Mesenteric fat pad (tissue), 1 donor: ENCODE data around the gene ALKAL2. TPM values are rescaled to one million over a fixed set of nuclear protein-coding genes. Genes with fewer than 3 reads are reported as not detected.
A peak's percentile ranks its signal among the peaks of the same experiment; 100 is the strongest.

Experiments
- DNase-seq: peaks from one replicate; pipeline ENCODE4 v3.0.0-alpha.2; 2020; ENCODE audit warnings: low spot score
- total RNA-seq: library from RNA; stranded (reverse); fragmentation: NEBNext Ultra II Directional; extraction: Animal tissue kit (Norgen Biotek cat#: 25700); gene quantifications from one replicate; pipeline ENCODE4 v1.2.1, GENCODE V29; 2021
- donor health status: DM: yes; HTN: yes; CAD: no.

ALKAL2 gene
- total RNA-seq, 1 donor from 2014 or later: 5.7 TPM

- no peak for DNase-seq
These were observed 16.0 kb downstream of the ALKAL2 start for GRCh38 chr2:271917-272316.

DNA sequence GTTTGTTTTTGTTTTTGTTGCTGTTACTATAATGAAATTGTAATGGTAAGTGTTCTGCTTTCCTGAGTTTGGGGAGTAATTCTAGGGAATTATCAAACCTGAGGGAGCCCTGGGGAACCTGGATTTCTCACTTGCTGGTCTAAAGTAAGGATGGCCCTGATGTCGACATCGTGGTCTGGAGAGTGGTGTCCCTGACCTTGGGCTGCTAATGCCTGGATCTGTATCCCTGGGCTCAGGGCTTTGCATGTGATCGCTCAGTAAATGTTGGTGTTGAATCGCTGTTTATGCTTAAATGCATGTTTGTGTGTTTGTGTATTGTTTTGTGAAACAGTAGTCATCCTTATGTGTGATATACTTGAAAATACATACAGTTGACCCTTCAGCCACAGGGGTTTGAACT is 17.0 kb downstream of the ALKAL2 start:
- no peak for DNase-seq

DNA sequence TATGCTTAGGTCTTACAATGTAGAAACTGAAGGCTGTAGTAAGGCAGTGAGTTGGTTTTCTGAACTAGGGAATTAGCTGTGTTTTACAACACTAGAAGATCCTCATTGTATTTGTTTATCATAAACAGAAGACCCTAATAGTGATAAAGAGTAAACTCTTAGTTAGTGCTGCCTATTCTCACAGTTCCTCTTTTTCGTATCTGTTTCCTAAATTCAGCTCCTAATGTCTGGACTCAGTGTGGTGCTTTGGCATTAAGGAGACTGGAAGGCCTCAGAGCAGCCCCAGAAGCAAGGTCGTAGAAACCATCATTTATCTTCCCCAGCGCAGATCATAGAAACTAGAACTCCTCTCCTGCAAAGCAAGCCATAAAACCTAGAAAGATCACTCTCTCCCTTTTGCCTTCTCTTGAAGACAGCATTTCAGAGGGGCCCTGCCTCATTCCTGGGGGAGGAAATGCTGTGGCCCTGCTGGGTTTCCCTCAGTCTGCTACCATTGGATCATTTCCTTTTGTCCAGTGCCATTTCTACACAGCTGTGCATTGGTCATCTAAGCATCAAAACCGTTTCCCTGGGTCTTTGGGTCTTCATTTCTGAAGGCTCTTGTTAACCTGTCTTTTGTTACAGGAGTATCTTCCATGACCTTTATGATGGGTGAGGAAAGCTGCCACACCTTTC is 18.4 kb downstream of the ALKAL2 start:
- no peak for DNase-seq

GRCh38 chr2:268323-268722 is 19.6 kb downstream of the ALKAL2 start:
- no peak for DNase-seq

GRCh38 chr2:264493-265468 is 23.1 kb downstream of the ALKAL2 start, which contains the start of gene ACP1:
TSS of gene ACP1 (plus strand) at chr2:264947. CDS start at chr2:264965, 18 bp downstream.
- DNase-seq: peak; percentile 98

GRCh38 chr2:263774-264492 is 24.0 kb downstream of the ALKAL2 start, which contains the start of gene SH3YL1:
TSS of gene SH3YL1 (minus strand) at chr2:264032. CDS start at chr2:263984, 48 bp downstream.
- no peak for DNase-seq

DNA sequence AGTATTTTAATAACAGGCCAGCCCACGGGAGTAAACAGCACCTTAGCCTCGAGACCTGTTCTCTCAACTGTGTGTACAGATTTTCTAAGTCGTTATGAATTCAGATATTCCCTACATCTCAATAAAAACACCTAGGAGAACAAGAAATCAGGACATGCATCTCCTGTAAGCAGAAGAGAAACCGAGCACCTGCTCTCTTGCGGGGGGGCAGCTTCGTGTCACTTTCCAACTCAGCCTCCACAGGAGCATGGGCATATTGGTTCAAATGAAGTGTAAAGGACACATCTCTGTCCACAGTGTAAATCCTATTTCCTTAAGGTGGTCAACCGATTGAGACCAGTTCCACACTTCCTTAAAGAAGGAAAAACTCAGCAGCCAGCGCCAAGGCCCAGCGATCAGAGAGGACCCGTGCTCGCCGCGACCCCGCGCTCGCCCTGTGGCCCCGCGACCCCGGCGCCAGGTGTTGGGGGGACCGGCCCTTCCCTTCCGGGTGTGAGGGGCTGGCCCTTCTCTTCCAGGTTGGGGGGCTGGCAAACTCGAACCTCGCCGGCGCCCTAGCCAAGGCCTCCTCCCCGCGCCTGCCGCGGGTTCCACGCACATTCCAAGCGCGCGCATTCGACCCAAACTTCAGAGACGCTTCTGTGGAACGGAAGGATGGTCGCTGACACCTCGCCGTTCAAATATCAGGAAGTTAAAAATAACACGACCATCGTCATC is 24.7 kb downstream of the ALKAL2 start:
- no peak for DNase-seq

DNA sequence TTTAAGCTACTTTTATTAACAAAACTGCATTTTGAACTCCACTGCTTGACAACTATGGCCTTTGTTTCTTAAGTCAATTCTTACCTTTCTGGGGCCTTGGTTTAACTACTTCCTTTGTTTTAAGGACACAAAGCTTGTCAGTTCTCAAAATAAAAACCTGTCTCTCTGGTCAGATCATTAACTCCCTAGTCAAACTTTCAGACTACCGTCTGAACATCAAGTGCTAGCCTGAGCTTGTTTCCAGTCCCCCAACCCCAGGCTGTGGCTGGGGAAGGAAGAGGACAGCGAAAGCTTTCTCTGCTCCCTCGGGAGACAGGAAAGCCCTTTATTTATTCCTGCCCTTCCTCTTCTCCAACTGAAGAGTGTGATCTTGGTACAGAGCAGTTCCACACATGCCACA is 25.8 kb downstream of the ALKAL2 start:
- no peak for DNase-seq

GRCh38 chr2:260507-261161 is 27.3 kb downstream of the ALKAL2 start:
- no peak for DNase-seq

- DNase-seq: no peak
These were observed 28.0 kb downstream of the ALKAL2 start for GRCh38 chr2:259789-260331.

GRCh38 chr2:258933-259332 is 29.0 kb downstream of the ALKAL2 start:
- DNase-seq: no peak

- DNase-seq: no peak
These were observed 30.0 kb downstream of the ALKAL2 start for GRCh38 chr2:257842-258241.

DNA sequence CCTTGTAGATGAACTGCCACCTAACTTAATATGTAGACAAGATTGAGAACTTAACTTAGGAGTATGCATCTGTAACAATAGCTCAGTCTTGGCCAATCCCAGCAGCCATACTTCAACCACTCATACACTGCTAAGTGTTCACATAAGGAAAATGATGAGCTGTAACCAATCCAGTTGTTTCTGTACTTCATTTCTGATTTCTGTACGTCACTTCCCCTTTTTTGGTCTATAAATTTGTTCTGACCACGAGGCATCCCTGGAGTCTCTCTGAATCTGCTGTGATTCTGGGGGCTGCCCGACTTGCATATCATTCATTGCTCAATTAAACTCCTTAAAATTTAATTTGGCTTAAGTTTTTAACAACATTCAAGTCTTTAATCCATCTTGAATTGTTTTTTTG is 30.5 kb downstream of the ALKAL2 start:
- DNase-seq: no peak

DNA sequence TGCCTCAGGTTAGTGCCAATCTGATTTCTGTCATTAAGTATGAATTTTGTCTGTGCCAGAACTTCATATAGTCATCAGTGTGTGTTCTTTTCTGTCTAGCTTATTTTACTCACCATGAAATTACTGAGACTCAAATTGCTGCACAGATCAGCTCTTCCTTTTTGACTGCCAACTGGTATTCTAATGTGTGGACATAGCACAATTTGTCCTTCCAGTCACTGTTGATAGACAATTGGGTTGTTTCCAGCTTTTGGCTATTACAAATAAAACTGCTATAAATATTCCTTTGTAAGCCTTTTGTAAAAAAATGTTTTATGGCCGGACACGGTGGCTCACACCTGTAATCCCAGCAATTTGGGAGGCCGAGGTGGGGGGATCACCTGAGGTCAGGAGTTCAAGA is 31.8 kb downstream of the ALKAL2 start:
- DNase-seq: no peak

DNA sequence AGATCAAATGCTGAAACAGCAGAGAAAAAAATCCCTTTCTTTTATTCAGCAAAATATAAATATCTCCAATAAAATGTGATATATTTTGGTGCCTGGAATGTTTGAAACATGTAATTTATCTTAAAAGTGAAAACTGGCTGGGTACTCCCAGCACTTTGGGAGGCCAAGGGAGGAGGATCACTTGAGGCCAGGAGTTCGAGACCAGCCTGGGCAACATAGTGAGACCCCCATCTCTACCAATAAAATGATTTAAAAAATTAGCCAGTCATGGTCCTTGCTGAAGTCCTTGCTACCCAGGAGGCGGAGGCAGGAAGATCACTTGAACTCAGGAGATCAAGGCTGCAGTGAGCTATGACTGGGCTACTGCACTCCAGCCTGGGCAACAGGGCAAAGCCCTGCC is 32.7 kb downstream of the ALKAL2 start:
- no peak for DNase-seq

DNA sequence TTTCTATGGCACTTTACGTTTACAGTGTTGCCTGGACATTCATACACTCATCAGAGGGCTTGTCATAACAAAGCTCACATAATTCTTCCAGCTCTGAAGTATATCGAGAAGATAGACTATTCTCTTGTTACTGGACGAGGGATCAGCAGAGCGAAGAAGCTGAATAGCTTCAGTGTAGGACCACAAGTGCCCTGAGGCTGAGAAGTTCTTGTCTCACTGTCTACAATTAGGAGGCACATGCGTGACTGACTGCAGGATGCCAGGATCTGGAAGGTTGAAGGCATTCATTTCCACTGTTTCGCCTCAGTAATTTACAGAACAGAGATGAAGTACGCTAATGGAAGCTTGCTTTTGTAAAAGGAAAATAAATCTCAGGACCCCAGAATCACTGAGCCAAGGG is 33.6 kb downstream of the ALKAL2 start:
- DNase-seq: no peak

GRCh38 chr2:253202-253638 is 34.7 kb downstream of the ALKAL2 start:
- no peak for DNase-seq

- DNase-seq: no peak
These were observed 35.8 kb downstream of the ALKAL2 start for GRCh38 chr2:252001-252602.

- DNase-seq: no peak
These were observed 38.3 kb downstream of the ALKAL2 start for GRCh38 chr2:249538-250042.
